COLO668 (cell line): ENCODE data around the gene DRD4.
A peak's percentile ranks its signal among the peaks of the same experiment; 100 is the strongest.

Experiments
- DNase-seq: peaks from one replicate; lab custom pipeline; 2025; ENCODE audit not compliant: unreplicated experiment; lab: John Stamatoyannopoulos, UW

The DRD4 gene

GRCh38 chr11:620935-621814, 15.9 kb upstream of the DRD4 start:
- no peak for DNase-seq

GRCh38 chr11:621838-622237, 15.2 kb upstream of the DRD4 start:
- no peak for DNase-seq

GRCh38 chr11:623349-623869, 13.7 kb upstream of the DRD4 start:
- no peak for DNase-seq

GRCh38 chr11:623999-624704, 12.9 kb upstream of the DRD4 start:
- DNase-seq: no peak

GRCh38 chr11:624705-625635, 12.1 kb upstream of the DRD4 start, which contains the start of gene CDHR5:
TSS of gene CDHR5 (minus strand) at chr11:624955. CDS start at chr11:624902, 53 bp downstream.
- DNase-seq: no peak

GRCh38 chr11:625636-626268, 11.3 kb upstream of the DRD4 start:
- DNase-seq: no peak

GRCh38 chr11:626475-627307, 10.4 kb upstream of the DRD4 start, which contains the start of gene SCT:
TSS of gene SCT (minus strand) at chr11:627181. CDS start at chr11:627143, 38 bp downstream.
- no peak for DNase-seq

GRCh38 chr11:627308-627576, 9.8 kb upstream of the DRD4 start:
- no peak for DNase-seq

- DNase-seq: no peak
These were observed 9.0 kb upstream of the DRD4 start for GRCh38 chr11:628056-628455.

GRCh38 chr11:629237-629583, 7.9 kb upstream of the DRD4 start:
- peak; percentile 2 for DNase-seq

GRCh38 chr11:630871-631270, 6.2 kb upstream of the DRD4 start:
- DNase-seq: no peak

GRCh38 chr11:635945-636510, 1.0 kb upstream of the DRD4 start:
- DNase-seq: no peak

GRCh38 chr11:637333-637592, 194 bp downstream of the DRD4 start:
- DNase-seq: no peak

GRCh38 chr11:637593-638521, 788 bp downstream of the DRD4 start:
- DNase-seq: no peak

- DNase-seq: no peak
These were observed 1.7 kb downstream of the DRD4 start for GRCh38 chr11:638631-639331.

- DNase-seq: no peak
These were observed 2.4 kb downstream of the DRD4 start for GRCh38 chr11:639332-639955.

- DNase-seq: no peak
These were observed 3.1 kb downstream of the DRD4 start for GRCh38 chr11:640021-640706.
